Measurements from ENCODE around the gene MEIOSIN. TPM values are rescaled to one million over a fixed set of nuclear protein-coding genes. Genes with fewer than 3 reads are reported as not detected.
A peak's percentile ranks its signal among the peaks of the same experiment; 100 is the strongest.
"Not testable (repeated sequence)": the region's sequence is repeated elsewhere in the genome, so short reads cannot be mapped to it uniquely, and the experiment has no call there.

Gene MEIOSIN
- total RNA-seq, 2 donors from 2014 or later, result not detected

DNA sequence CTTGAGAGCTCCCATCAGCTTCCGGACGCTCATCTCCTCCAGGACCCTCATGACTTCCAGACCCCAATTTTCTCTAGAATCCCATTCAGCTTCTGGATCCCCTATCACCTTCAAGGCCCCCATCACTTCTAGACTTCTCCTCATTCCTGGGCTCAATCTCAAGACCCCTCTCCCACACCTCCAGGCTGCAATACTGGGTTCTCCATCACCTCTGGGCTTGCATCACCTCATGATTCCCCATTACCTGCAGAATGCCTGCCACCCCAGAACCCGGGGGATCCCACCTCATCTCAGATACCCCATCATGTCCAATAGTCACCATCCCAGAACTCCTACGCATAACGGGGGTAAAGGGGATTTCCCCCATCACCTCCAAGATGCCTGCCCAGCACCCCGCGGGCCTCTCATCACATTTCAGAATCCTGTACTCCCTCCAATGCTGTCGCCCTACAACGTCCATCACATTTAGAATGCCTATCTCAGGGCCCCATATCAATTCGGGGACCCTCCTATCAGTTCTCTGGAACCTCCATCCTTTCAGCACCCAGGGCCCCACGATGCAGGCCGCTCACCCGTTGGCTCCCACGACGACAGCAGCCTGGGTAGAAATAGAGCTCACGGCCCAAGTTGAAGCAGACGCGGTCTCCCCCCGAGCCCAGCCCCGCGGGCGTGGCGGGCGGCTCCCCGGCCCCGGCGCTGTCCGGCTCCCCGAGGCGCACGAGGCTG lies 58.7 kb downstream of the MEIOSIN start:
- intact Hi-C loops (cut with DNase I), result loop anchor here in 1 of 2 donors (10.0 kb wide), 1 partner anchor 77 kb away; no protein-coding TSS in a partner anchor
- DNase-seq (ENCODE audit: low spot score), result no peak

DNA sequence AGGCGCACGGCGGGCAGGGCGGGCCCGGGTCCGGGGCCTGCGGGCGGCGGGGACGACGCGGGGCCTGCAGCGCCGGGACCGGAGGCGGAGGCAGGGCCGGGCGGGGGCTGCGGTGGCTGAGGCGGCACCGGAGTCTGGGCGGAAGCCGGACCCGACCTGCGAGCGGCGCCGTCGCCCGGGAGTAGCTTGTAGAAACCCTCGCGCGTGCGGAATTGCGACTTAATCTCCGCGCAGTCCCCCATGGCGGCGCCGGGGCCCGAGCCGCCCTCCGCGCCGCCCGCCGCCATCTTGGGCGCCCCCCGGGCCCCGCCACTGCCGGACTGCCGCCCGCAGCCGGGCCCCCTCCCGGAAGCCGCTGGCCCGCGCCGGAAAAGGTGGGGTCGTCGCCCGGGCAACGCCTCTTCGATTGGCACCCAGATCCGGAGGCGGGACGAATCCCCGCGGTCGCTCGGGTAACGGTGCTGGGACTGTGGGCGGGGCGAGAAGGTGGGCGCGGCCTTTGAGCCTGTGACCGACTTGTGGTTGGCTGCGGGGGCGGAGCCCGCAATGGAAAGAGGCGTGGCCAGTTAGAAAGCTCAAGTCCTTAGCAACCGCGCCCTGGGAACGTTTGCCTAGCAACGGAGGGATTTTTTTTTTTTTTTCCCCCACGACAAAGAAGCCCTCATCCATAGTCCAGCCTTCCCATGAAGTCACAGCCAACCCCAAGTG lies 59.4 kb downstream of the MEIOSIN start, which contains the start of gene DMWD:
DMWD (minus strand) TSS at position 376 of the 708 bp plus-strand sequence; CDS start at position 287, 89 bp downstream.
- intact Hi-C loops (cut with DNase I), result loop anchor here in 1 of 2 donors (10.0 kb wide), 1 partner anchor 78 kb away; no protein-coding TSS in a partner anchor
- DNase-seq (ENCODE audit: low spot score), result peak; percentile 100

DNA sequence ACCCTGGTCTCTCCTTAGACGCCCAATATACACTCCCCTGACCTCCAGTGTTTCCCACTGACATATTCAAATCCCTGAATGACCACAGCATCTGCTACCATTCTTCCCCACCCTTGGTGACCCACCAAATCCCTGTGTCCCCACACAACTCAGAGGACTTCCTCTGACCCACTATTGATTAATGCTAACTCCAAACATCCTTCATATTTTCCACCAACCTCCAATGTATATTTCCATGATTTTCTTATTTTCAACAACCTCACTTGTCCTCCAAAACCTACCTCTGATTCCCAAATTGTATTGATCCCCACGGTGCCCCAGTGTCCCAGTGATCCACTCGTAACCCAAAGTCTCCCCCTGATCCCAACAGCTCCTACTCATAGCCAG lies 59.9 kb downstream of the MEIOSIN start:
- intact Hi-C loops (cut with DNase I), result loop anchor here in 1 of 2 donors (10.0 kb wide), 1 partner anchor 78 kb away; no protein-coding TSS in a partner anchor
- DNase-seq (ENCODE audit: low spot score), result no peak

DNA sequence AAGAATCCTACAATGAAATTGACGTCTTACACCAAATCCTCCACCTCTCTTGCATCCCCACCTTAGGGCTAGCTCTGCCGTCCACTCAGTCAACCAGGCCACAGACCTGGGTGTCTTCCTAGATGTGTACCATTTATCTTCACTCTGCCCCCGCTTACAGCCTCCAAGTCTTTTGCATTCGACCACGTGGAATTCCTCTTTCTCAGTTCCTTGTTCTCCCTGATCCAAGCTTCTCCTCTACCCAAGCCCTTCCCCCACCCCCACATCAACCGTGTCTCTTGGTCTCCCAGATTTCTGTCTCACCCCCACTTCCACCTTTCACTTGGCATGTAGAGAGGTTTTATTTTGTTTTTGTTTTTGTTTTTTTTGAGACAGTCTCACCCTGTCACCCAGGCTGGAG lies 60.6 kb downstream of the MEIOSIN start:
- DNase-seq (ENCODE audit: low spot score), result no peak
- intact Hi-C loops (cut with DNase I), result loop anchor here in 1 of 2 donors (10.0 kb wide), 1 partner anchor 79 kb away; no protein-coding TSS in a partner anchor

DNA sequence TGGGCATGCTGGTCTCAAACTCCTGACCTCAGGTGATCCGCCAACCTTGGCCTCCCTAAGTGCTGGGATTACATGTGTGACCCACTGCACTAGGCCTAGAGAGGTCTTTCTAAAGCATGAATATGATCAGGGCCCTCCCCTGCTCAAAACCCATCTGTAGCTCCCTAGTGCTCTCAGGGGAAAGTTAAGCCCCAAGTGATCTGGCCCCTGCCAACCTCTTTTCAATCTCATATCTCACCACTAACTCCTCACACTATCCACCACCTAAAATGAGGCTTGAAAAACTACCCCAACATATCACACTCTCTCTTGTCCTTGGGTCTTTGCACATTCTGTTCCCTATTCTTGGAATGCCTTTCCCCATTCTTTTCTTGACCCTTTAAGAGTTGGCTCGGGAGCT lies 61.4 kb downstream of the MEIOSIN start:
- intact Hi-C loops (cut with DNase I), result loop anchor here in 1 of 2 donors (10.0 kb wide), 1 partner anchor 80 kb away; no protein-coding TSS in a partner anchor
- DNase-seq (ENCODE audit: low spot score), result no peak

DNA sequence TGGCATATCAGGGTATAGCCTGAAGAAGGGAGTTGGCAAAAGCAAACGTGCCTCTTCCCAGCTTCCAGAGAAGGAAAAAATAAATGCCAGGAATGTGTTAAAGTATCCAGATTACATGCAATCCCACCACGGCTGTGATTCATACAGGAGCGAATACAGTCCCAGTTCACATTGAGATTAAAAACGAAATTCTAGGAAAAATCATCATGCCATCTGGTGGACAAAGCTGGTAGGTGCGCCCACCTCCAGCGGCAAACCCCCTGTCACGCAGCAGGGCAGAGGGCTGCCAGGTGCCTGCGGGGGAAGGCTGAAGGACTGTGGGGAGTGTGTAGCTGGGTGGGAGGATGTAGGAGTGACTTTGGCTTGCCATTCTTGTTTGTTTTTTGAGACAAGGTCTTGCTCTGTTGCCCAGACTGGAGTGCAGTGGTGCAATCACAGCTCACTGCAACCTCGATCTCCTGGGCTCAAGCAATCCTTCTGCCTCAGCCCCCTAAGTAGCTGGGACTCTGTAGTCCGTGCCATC lies 65.8 kb downstream of the MEIOSIN start:
- intact Hi-C loops (cut with DNase I), result loop anchor here in 1 of 2 donors (10.0 kb wide), 1 partner anchor 84 kb away; no protein-coding TSS in a partner anchor
- no peak for DNase-seq (ENCODE audit: low spot score)

DNA sequence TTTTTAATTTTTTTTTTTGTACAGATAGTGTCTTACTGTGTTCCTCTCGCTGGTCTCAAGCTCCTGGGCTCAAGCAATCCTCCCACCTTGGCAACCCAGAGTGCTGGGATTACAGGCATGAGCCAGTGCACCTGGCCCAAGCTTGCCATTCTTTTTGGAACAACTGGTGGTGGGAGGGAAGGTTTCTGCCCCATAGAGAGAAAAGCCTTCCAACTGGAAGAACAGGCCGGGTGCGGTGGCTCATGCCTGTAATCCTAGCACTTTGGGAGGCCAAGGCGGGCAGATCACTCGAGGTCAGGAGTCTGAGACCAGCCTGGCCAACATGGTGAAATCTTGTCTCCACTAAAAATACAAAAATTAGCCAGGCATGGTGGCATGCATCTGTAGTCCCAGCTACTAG lies 66.3 kb downstream of the MEIOSIN start:
- intact Hi-C loops (cut with DNase I), result loop anchor here in 1 of 2 donors (10.0 kb wide), 1 partner anchor 85 kb away; no protein-coding TSS in a partner anchor
- DNase-seq (ENCODE audit: low spot score), result not testable (repeated sequence)

DNA sequence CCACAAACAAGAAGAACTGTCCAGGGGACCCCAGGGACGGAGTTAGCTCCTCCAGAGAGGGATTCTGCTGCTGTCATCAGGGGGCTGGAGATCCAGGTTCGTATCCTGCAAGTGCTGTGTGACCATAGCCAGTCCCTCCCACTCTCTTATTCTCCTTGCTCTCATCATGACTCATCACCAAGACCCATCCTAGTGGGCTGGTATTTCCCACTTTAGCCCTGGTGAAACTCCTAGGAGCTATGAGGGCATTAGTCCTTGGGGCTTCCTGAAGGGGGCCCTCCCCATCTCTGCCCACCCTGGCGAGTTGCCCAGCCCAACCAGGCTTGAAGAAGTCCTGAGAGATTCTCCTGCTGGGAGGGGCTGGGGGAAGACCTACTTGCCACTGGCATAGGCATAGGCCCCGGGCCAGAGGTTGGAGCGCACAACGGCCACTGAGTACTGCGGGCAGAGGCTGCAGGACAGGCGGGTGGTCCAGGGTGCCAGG lies 66.9 kb downstream of the MEIOSIN start:
- intact Hi-C loops (cut with DNase I), result no loop called here
- no peak for DNase-seq (ENCODE audit: low spot score)

DNA sequence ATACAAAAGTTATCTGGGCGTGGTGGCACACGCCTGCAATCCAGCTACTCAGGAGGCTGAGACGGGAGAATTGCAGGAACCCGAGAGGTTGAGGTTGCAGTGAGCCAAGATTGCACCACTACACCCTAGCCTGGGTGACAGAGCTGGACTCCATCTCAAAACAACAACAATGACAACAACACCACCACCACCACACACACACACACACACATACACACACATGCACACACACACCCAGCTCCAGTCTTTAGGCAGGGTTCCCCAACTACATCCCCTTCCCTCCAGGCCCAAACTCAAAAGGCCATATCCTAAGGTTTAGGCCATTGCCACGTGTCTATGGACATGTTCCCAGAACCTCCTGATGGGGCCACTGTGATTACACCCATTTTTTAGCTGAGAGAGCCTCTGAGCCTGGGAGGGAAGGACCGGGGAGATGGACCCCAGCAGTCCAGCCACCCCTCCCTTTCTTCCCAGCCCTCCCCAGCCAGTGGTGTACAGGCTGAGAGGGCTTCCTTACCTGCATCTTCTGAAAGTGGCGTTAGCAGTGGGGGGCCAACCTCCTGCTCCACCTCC lies 68.5 kb downstream of the MEIOSIN start:
- DNase-seq (ENCODE audit: low spot score), result no peak
- intact Hi-C loops (cut with DNase I), result no loop called here

DNA sequence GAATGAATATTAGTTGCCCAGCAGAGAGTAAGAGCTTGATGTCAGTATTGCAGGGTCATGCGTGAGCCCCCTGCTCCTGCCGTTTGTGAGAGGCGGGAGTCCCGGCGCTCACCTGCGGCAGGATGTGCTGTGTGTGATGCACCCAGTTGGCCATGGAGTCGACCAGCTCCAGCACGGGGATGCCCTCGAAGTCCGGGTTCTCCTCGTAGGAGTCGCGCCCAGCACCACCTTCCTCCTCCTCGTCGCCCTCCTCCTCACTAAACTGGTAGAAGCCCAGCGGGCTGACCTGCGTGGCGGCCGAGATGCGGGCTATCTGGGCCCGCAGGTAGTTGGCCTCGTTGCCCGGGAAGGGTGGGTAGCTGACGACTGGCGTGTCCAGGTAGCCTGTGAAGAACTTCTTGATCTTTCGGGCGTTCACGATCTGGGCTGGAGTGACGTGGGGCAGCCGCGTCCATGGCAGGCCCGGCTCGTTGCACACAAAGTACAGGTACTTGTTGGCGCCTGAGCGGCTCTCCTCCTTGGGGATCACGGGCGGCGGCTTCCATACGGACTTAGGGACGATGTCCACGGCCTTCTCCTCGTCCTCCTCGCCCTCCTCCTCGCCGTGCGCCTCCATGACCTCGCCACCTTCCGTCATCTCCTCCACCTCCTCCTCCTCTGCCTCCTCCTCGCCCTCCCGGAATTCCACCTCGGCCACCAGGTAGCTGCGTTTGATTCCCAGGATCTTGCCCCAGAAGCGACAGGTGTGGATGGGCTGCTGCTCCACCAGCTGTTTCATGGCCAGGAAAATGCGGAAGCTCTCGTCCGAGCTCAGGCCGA lies 71.1 kb downstream of the MEIOSIN start:
- no peak for DNase-seq (ENCODE audit: low spot score)
- intact Hi-C loops (cut with DNase I), result no loop called here

DNA sequence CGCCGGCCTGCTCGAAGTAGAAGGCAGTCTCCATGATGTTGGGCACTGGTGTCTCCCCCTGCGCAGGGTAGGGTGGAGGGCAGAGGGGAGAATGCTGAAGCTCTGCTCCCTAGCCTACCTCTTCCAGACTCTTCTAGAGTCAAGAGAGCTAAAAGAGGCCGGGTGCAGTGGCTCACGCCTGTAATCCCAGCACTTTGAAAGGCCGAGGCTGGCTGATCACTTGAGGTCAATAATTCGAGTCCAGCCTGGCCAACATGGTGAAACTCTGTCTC lies 71.7 kb downstream of the MEIOSIN start:
- intact Hi-C loops (cut with DNase I), result no loop called here
- DNase-seq (ENCODE audit: low spot score), result no peak

DNA sequence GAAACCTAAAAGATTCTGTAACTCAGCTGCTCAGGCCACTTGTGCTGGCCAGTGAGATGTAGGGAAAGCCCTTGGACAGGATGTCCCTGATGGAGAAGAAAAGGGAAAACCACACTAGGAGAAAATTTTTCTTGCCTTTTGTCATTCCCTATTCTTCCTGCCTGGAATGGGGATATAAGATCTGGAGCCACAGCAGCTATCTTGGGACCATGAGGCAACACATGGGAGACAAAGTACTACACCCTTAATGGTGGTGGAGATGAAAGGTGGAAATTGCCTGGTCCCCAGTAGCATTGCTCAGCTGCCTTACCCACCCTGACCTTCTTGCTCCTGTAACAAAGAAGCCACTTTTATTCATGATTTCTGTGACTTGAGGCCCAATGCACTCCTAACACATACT lies 72.5 kb downstream of the MEIOSIN start:
- intact Hi-C loops (cut with DNase I), result no loop called here
- no peak for DNase-seq (ENCODE audit: low spot score)

DNA sequence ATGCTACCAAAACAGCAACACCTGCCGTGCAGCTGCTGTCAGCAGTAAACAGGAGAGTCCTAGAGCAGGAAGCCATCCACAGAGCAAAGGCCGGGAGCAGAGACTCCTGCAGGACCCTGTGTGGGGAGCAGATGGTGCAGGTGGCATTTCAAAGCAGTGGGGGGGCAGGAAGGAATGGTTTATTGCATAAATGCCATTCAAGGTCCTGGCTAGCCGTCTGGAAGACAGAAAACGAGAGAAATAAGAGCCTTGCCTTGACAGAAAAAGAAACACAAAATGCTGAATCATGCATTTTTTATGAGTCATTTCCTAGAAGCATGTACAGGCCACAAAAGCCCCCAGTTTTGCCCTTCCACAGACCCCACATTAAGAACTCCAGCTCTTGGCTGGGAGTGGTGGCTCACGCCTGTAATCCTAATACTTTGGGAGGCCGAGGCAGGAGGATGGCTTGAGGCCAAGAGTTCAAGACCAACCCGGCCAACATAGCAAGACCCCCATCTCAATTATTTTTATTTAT lies 76.5 kb downstream of the MEIOSIN start:
- DNase-seq (ENCODE audit: low spot score), result no peak
- intact Hi-C loops (cut with DNase I), result no loop called here

DNA sequence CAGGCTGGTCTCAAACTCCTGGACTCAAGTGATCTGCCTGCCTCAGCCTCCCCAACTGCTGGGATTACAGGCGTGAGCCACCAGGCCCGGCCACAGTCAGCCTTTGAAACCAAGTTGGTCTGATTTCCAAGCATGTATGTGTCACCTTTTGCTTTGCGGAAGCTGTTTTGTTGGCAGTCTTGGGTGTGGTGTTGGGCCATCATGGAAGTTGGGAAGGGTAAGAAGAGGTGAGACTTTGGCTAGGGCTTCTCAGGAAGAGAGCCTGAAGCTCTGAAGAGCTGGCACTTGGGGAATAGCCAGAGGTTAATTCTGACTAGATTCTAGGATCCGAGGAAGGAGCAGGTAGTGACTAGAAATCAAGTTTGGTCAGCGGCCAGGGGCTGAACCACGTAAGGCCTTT lies 79.1 kb downstream of the MEIOSIN start:
- no peak for DNase-seq (ENCODE audit: low spot score)
- intact Hi-C loops (cut with DNase I), result no loop called here

Other genes starting within 250 kb of the MEIOSIN start
- gene RTN2, start 236.4 kb upstream of the MEIOSIN start, total RNA-seq, result 10 to 100 TPM in 1 of 2 donors, 1 to 10 TPM in 1; 9.4 to 14.5 TPM
- 1 to 10 TPM in 1 of 2 donors, under 1 TPM in 1; 0.67 to 1.9 TPM for gene PPM1N, start 235.0 kb upstream of the MEIOSIN start, total RNA-seq
- gene VASP, start 226.0 kb upstream of the MEIOSIN start, total RNA-seq, result 100 to 1,000 TPM; 159 to 204 TPM
- 10 to 100 TPM in 1 of 2 donors, 1 to 10 TPM in 1; 9.8 to 11.3 TPM for gene OPA3, start 148.6 kb upstream of the MEIOSIN start, total RNA-seq
- gene GPR4, start 131.2 kb upstream of the MEIOSIN start, total RNA-seq, result 10 to 100 TPM in 1 of 2 donors, 1 to 10 TPM in 1; 5.1 to 11.1 TPM
- 10 to 100 TPM; 20.7 to 26.7 TPM for gene EML2, start 94.0 kb upstream of the MEIOSIN start, total RNA-seq
- gene GIPR, start 65.2 kb upstream of the MEIOSIN start, total RNA-seq, result under 1 TPM in 1 of 2 donors, not detected in 1; 0.38 TPM
- 100 to 1,000 TPM; 244 to 250 TPM for gene SNRPD2, start 41.5 kb upstream of the MEIOSIN start, total RNA-seq
- gene QPCTL, start 40.8 kb upstream of the MEIOSIN start, total RNA-seq, result 1 to 10 TPM; 3.1 to 4.5 TPM
- gene FBXO46, start 2.5 kb upstream of the MEIOSIN start, total RNA-seq, result 10 to 100 TPM; 11.2 to 12.3 TPM
- gene SIX5, start 35.8 kb downstream of the MEIOSIN start, total RNA-seq, result 10 to 100 TPM; 14.9 to 22.4 TPM
- 100 to 1,000 TPM; 218 to 281 TPM for gene DMPK, start 49.1 kb downstream of the MEIOSIN start, total RNA-seq
- gene DMWD, start 59.4 kb downstream of the MEIOSIN start, total RNA-seq, result 10 to 100 TPM; 50.9 to 61.1 TPM
- gene RSPH6A, start 81.9 kb downstream of the MEIOSIN start, total RNA-seq, result not detected
- 10 to 100 TPM; 41.2 to 44.6 TPM for gene SYMPK, start 129.7 kb downstream of the MEIOSIN start, total RNA-seq
- gene FOXA3, start 130.9 kb downstream of the MEIOSIN start, total RNA-seq, result not detected
- 10 to 100 TPM; 14.3 to 14.5 TPM for gene IRF2BP1, start 152.7 kb downstream of the MEIOSIN start, total RNA-seq
- 1 to 10 TPM; 4.3 to 6.1 TPM for gene MYPOP, start 169.2 kb downstream of the MEIOSIN start, total RNA-seq
- not detected for gene NANOS2, start 181.3 kb downstream of the MEIOSIN start, total RNA-seq
- 1 to 10 TPM; 7.9 to 8.0 TPM for gene NOVA2, start 240.4 kb downstream of the MEIOSIN start, total RNA-seq